ENCODE measurements around the gene LASP1.

LASP1 gene

GRCh38 chr17:38889745-38890409, 20.0 kb downstream of the LASP1 start:
- DNase-seq (ENCODE audit: low spot score) = no peak

- no peak for DNase-seq (ENCODE audit: low spot score)
Measured at GRCh38 chr17:38890410-38890746, 20.5 kb downstream of the LASP1 start.

GRCh38 chr17:38891441-38891840, 21.6 kb downstream of the LASP1 start:
- DNase-seq (ENCODE audit: low spot score) = no peak

- DNase-seq (ENCODE audit: low spot score) = no peak
Measured at GRCh38 chr17:38892083-38892482, 22.2 kb downstream of the LASP1 start.

- no peak for DNase-seq (ENCODE audit: low spot score)
Measured at GRCh38 chr17:38892620-38893019, 22.8 kb downstream of the LASP1 start.

- DNase-seq (ENCODE audit: low spot score) = no peak
Measured at GRCh38 chr17:38893113-38893512, 23.3 kb downstream of the LASP1 start.

GRCh38 chr17:38893607-38894006, 23.7 kb downstream of the LASP1 start:
- peak; percentile 39 for DNase-seq (ENCODE audit: low spot score)

- no peak for DNase-seq (ENCODE audit: low spot score)
Measured at GRCh38 chr17:38894276-38894675, 24.4 kb downstream of the LASP1 start.

- DNase-seq (ENCODE audit: low spot score) = no peak
Measured at GRCh38 chr17:38896346-38896954, 26.6 kb downstream of the LASP1 start.

- DNase-seq (ENCODE audit: low spot score) = no peak
Measured at GRCh38 chr17:38897176-38897575, 27.3 kb downstream of the LASP1 start.

- DNase-seq (ENCODE audit: low spot score) = no peak
Measured at GRCh38 chr17:38897671-38898290, 27.9 kb downstream of the LASP1 start.

- peak; percentile 10 for DNase-seq (ENCODE audit: low spot score)
Measured at GRCh38 chr17:38898291-38898679, 28.4 kb downstream of the LASP1 start.

- DNase-seq (ENCODE audit: low spot score) = peak; percentile 90
Measured at GRCh38 chr17:38898812-38899348, 29.0 kb downstream of the LASP1 start.

GRCh38 chr17:38899421-38899820, 29.6 kb downstream of the LASP1 start:
- no peak for DNase-seq (ENCODE audit: low spot score)

- peak; percentile 44 for DNase-seq (ENCODE audit: low spot score)
Measured at GRCh38 chr17:38900978-38901656, 31.3 kb downstream of the LASP1 start.

- no peak for DNase-seq (ENCODE audit: low spot score)
Measured at GRCh38 chr17:38903404-38903803, 33.5 kb downstream of the LASP1 start.

- no peak for DNase-seq (ENCODE audit: low spot score)
Measured at GRCh38 chr17:38904892-38905291, 35.0 kb downstream of the LASP1 start.

- no peak for DNase-seq (ENCODE audit: low spot score)
Measured at GRCh38 chr17:38905375-38905774, 35.5 kb downstream of the LASP1 start.

GRCh38 chr17:38906460-38907228, 36.8 kb downstream of the LASP1 start:
- no peak for DNase-seq (ENCODE audit: low spot score)

- DNase-seq (ENCODE audit: low spot score) = no peak
Measured at GRCh38 chr17:38907930-38908675, 38.2 kb downstream of the LASP1 start.

- DNase-seq (ENCODE audit: low spot score) = no peak
Measured at GRCh38 chr17:38908676-38909181, 38.9 kb downstream of the LASP1 start.
